ENCODE measurements around the gene DPH2.

DPH2 gene

DNA sequence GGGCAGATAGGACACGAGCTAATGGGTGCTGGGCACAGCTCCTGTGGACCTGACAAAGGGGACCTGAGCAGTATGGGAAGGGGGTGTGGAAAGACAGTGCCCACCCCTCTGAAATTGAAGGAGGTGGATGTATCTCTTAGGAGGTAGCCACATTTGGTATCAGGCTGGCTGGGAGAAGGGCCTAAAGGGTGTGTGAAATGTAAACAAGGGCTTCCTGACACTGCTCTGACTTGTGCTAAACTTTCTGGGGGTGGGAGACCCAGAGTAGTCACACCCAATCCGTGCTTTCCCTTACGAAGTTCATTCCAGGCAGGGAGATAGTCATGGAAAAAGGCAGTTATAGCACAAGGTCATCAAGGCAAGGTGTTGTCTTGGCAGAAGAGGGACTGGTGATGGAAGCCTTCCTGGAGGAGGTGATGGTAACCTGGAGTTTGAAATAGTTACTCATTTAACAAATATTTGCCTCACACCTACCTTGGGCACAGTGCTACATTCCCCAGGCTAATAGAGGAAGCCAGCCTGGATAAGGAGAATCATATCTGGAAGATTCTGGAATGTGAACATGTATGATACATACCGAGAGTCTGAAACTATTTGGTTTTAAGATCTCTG, 16.3 kb downstream of the DPH2 start:
- no peak for DNase-seq (ENCODE audit: low read depth, low spot score)
- no peaks in the 10 kb centered on the region for H3K27me3 ChIP-seq (ENCODE audit: insufficient read depth, insufficient read length)
- no peak overlapping the region for H3K9ac ChIP-seq (ENCODE audit: insufficient read length, low read depth)
- peaks cover 75% of the 10 kb centered on the region for H3K36me3 ChIP-seq (ENCODE audit: insufficient read depth, insufficient read length, low read length)
- no peak overlapping the region for H3K4me3 ChIP-seq (ENCODE audit: insufficient read length, low read depth)
- peaks cover 12% of the 10 kb centered on the region for H3K4me1 ChIP-seq (ENCODE audit: insufficient read depth, insufficient read length)
- no peaks in the 10 kb centered on the region for H3K9me3 ChIP-seq (ENCODE audit: insufficient read depth, low read length)
- TF ChIP-seq YY1 (IDR thresholded peaks at IDR 0.05; ENCODE audit: insufficient read depth, insufficient read length) (no peak), ZNF274 (IDR thresholded peaks at IDR 0.05; ENCODE audit: low read depth, low read length) (no peak), SUZ12 (IDR thresholded peaks at IDR 0.05; ENCODE audit: extremely low read depth, insufficient read depth, insufficient read length) (no peak)

DNA sequence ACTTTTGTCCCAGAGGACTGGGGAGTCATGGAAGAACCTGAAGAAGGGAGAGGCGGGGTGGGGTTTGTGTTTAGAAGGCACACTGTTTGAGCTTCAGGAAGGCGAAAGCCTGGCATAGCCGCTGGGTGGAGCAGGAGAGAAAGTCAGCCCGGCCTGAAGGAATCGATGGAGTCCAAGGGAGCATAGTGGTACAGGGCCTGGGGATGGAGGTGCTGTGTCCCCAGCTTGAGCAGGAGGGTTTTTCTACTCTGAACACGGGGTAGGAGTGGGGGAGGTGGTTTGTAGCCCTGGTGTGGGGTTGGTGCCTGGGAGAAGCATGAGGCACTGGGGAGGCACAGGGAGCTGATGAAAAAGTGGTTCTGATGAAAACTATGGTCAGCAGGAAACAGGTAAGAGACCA, 16.9 kb downstream of the DPH2 start:
- no peaks in the 10 kb centered on the region for H3K9me3 ChIP-seq (ENCODE audit: insufficient read depth, low read length)
- peaks cover 69% of the 10 kb centered on the region for H3K36me3 ChIP-seq (ENCODE audit: insufficient read depth, insufficient read length, low read length)
- no peak for DNase-seq (ENCODE audit: low read depth, low spot score)
- H3K4me1 ChIP-seq (ENCODE audit: insufficient read depth, insufficient read length): peaks cover 9% of the 10 kb centered on the region
- peak overlapping the region; percentile 11 for H3K9ac ChIP-seq (ENCODE audit: insufficient read length, low read depth)
- H3K4me3 ChIP-seq (ENCODE audit: insufficient read length, low read depth): no peak overlapping the region
- no peak for TF ChIP-seq ZNF274 (IDR thresholded peaks at IDR 0.05; ENCODE audit: low read depth, low read length)
- TF ChIP-seq SUZ12 (IDR thresholded peaks at IDR 0.05; ENCODE audit: extremely low read depth, insufficient read depth, insufficient read length): no peak
- TF ChIP-seq YY1 (IDR thresholded peaks at IDR 0.05; ENCODE audit: insufficient read depth, insufficient read length): no peak
- no peaks in the 10 kb centered on the region for H3K27me3 ChIP-seq (ENCODE audit: insufficient read depth, insufficient read length)

DNA sequence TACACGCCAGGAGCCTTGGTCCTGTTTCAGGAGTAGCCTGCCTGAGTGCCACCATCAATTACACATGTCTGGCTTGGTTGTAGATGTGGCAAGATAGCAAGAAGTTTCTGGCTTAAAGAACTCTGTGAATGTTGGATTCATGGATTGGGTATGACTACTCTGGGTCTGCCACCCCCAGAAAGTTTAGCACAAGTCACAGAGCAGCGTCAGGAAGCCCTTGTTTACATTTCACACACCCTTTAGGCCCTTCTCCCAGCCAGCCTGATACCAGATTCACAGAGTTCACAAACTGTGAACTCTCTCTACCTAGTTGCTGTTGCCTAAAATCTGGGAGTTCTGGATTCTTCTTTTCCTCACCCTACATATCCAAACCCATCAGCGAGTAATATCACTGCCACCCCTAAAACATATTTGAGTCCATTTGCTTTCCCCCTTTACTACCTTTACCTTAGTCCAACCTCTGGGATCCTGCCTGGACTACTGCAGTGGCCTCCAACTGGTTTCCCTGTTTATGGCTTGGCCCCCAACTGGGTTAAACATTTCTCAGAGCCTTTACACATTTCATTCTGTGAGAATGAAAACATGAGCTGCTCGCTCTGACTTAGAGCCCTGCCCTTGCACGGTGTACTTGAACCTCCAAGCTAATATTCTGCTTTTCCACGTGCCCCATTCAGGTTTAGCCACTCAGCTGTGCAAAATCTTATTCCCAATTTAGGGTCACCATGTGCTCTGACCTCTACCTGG, 17.5 kb downstream of the DPH2 start:
- peak overlapping the region; percentile 11 for H3K9ac ChIP-seq (ENCODE audit: insufficient read length, low read depth)
- TF ChIP-seq SUZ12 (IDR thresholded peaks at IDR 0.05; ENCODE audit: extremely low read depth, insufficient read depth, insufficient read length) (no peak), ZNF274 (IDR thresholded peaks at IDR 0.05; ENCODE audit: low read depth, low read length) (no peak), YY1 (IDR thresholded peaks at IDR 0.05; ENCODE audit: insufficient read depth, insufficient read length) (no peak)
- no peaks in the 10 kb centered on the region for H3K27me3 ChIP-seq (ENCODE audit: insufficient read depth, insufficient read length)
- H3K9me3 ChIP-seq (ENCODE audit: insufficient read depth, low read length): no peaks in the 10 kb centered on the region
- H3K4me1 ChIP-seq (ENCODE audit: insufficient read depth, insufficient read length): peaks cover 10% of the 10 kb centered on the region
- no peak overlapping the region for H3K4me3 ChIP-seq (ENCODE audit: insufficient read length, low read depth)
- peaks cover 62% of the 10 kb centered on the region for H3K36me3 ChIP-seq (ENCODE audit: insufficient read depth, insufficient read length, low read length)
- DNase-seq (ENCODE audit: low read depth, low spot score): no peak

- H3K27me3 ChIP-seq (ENCODE audit: insufficient read depth, insufficient read length): no peaks in the 10 kb centered on the region
- TF ChIP-seq SUZ12 (IDR thresholded peaks at IDR 0.05; ENCODE audit: extremely low read depth, insufficient read depth, insufficient read length): no peak
- TF ChIP-seq YY1 (IDR thresholded peaks at IDR 0.05; ENCODE audit: insufficient read depth, insufficient read length): no peak
- TF ChIP-seq ZNF274 (IDR thresholded peaks at IDR 0.05; ENCODE audit: low read depth, low read length): no peak
- H3K4me1 ChIP-seq (ENCODE audit: insufficient read depth, insufficient read length): peaks cover 18% of the 10 kb centered on the region
- H3K9me3 ChIP-seq (ENCODE audit: insufficient read depth, low read length): no peaks in the 10 kb centered on the region
- H3K36me3 ChIP-seq (ENCODE audit: insufficient read depth, insufficient read length, low read length): peaks cover 31% of the 10 kb centered on the region
- peak overlapping the region; percentile 91 for H3K9ac ChIP-seq (ENCODE audit: insufficient read length, low read depth)
- DNase-seq (ENCODE audit: low read depth, low spot score): no peak
- H3K4me3 ChIP-seq (ENCODE audit: insufficient read length, low read depth): peak overlapping the region; percentile 79
These were observed 20.7 kb downstream of the DPH2 start for GRCh38 chr1:43990271-43991199.

GRCh38 chr1:43991200-43991475, 21.3 kb downstream of the DPH2 start:
- Histone ChIP-seq H3K27me3 (ENCODE audit: insufficient read depth, insufficient read length) (no peaks in the 10 kb centered on the region), H3K9ac (ENCODE audit: insufficient read length, low read depth) (peak overlapping the region; percentile 91), H3K4me1 (ENCODE audit: insufficient read depth, insufficient read length) (peaks cover 18% of the 10 kb centered on the region), H3K9me3 (ENCODE audit: insufficient read depth, low read length) (no peaks in the 10 kb centered on the region), H3K36me3 (ENCODE audit: insufficient read depth, insufficient read length, low read length) (peaks cover 31% of the 10 kb centered on the region), H3K4me3 (ENCODE audit: insufficient read length, low read depth) (peak overlapping the region; percentile 79)
- no peak for TF ChIP-seq SUZ12 (IDR thresholded peaks at IDR 0.05; ENCODE audit: extremely low read depth, insufficient read depth, insufficient read length)
- no peak for TF ChIP-seq ZNF274 (IDR thresholded peaks at IDR 0.05; ENCODE audit: low read depth, low read length)
- TF ChIP-seq YY1 (IDR thresholded peaks at IDR 0.05; ENCODE audit: insufficient read depth, insufficient read length): no peak
- DNase-seq (ENCODE audit: low read depth, low spot score): no peak

DNA sequence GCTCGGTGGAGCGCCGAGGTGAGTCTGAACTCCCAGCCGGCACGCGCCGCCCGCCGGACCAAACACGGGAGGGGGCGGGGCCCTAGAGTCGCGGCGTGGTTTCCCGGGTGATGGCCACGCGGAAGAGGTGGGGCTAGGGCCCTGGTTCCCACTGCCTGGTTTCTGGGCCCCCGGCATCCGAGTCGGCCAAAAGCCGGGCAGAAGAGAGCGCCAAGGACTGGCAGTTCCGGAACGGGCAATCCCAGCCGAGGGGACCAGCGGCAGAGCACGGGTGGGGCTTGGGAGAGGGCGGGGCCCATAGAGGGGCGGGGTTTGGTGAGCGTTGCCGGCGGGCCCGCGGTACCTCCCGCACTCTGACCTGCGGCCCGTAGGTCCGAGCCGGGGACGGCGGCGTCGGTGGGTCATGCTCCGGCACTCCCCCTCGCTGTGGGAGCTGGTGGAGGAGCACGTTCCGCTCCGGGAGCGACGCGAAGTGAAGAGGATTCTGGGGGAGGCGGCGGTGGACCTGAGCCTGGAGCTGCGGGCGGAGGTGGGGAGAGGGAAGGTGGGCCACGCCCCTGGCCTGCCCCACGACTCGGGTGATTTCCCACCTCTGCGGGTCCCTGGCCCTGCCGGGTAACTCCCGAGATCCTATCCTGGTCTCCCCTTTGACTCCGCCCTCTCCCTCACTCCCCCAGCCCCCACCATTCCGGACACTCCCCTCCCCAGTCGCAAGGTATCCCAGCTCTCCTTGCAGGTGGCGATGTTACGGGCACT, 21.8 kb downstream of the DPH2 start, which contains the start of gene CCDC24:
Gene CCDC24 (plus strand): TSS at position 124 of the 756 bp plus-strand sequence. CDS start 280 bp downstream, at position 404.
- TF ChIP-seq YY1 (IDR thresholded peaks at IDR 0.05; ENCODE audit: insufficient read depth, insufficient read length): no peak
- no peak for TF ChIP-seq ZNF274 (IDR thresholded peaks at IDR 0.05; ENCODE audit: low read depth, low read length)
- TF ChIP-seq SUZ12 (IDR thresholded peaks at IDR 0.05; ENCODE audit: extremely low read depth, insufficient read depth, insufficient read length): no peak
- Histone ChIP-seq H3K4me1 (ENCODE audit: insufficient read depth, insufficient read length) (peaks cover 18% of the 10 kb centered on the region), H3K27me3 (ENCODE audit: insufficient read depth, insufficient read length) (no peaks in the 10 kb centered on the region), H3K4me3 (ENCODE audit: insufficient read length, low read depth) (peak within 1 kb of the TSS; percentile 79), H3K9me3 (ENCODE audit: insufficient read depth, low read length) (no peaks in the 10 kb centered on the region), H3K36me3 (ENCODE audit: insufficient read depth, insufficient read length, low read length) (peaks cover 27% of the 10 kb centered on the region), H3K9ac (ENCODE audit: insufficient read length, low read depth) (peak within 1 kb of the TSS; percentile 91)
- DNase-seq (ENCODE audit: low read depth, low spot score): no peak

Measured in NT2/D1 (cell line).